IMR-90 (cell line): ENCODE measurements around the gene PLA2G1B.

Experiments
- CEBPB ChIP-seq: IDR thresholded peaks from 2 replicates; pipeline ENCODE4 v1.6.1; 2012; ENCODE audit warnings: low read depth, low read length, improper control_type of control experiment
- CHD1 ChIP-seq: IDR thresholded peaks from 2 replicates; pipeline ENCODE4 v1.6.1; 2012; ENCODE audit warnings: low read depth, low read length, improper control_type of control experiment
- CTCF ChIP-seq: conservative IDR thresholded peaks from 2 replicates; pipeline ENCODE4 v1.5.1; 2012; ENCODE audit warnings: mild to moderate bottlenecking, low read depth, low read length, improper control_type of control experiment
- ELK1 ChIP-seq: fragments of 150-350 bp; IDR thresholded peaks from 2 replicates; pipeline ENCODE4 v1.6.1; 2016; ENCODE audit warnings: low read depth, mild to moderate bottlenecking, low read length, moderate library complexity, borderline replicate concordance
- MAFK ChIP-seq: IDR thresholded peaks from 2 replicates; pipeline ENCODE4 v1.6.1; 2012; ENCODE audit warnings: low read depth, low read length, improper control_type of control experiment
- MAZ ChIP-seq: IDR thresholded peaks from 2 replicates; pipeline ENCODE4 v1.6.1; 2012; ENCODE audit warnings: low read depth, mild to moderate bottlenecking, low read length, improper control_type of control experiment, moderate library complexity, borderline replicate concordance
- POLR2A ChIP-seq: IDR thresholded peaks from 2 replicates; pipeline ENCODE4 v1.6.1; 2012; ENCODE audit warnings: mild to moderate bottlenecking, low read depth, low read length
- RAD21 ChIP-seq: IDR thresholded peaks from 2 replicates; pipeline ENCODE4 v1.6.1; 2012; ENCODE audit warnings: low read length, improper control_type of control experiment
- RCOR1 ChIP-seq: IDR thresholded peaks from 2 replicates; pipeline ENCODE4 v1.6.1; 2012; ENCODE audit warnings: mild to moderate bottlenecking, low read length, improper control_type of control experiment; ENCODE audit not compliant: insufficient replicate concordance
- SMC3 ChIP-seq: fragments of 150-350 bp; IDR thresholded peaks from 2 replicates; pipeline ENCODE4 v1.6.1; 2016; ENCODE audit warnings: low read depth, mild to moderate bottlenecking, antibody characterized with exemption, low read length, moderate library complexity

GRCh38 chr12:120292411-120292660 lies 35.2 kb downstream of the PLA2G1B start:
- no peak for TF ChIP-seq CTCF
- no peak for TF ChIP-seq SMC3
- no peak for TF ChIP-seq ELK1
- TF ChIP-seq CHD1: no peak
- no peak for TF ChIP-seq MAFK
- TF ChIP-seq MAZ: no peak
- TF ChIP-seq POLR2A: no peak
- no peak for TF ChIP-seq RAD21
- no peak for TF ChIP-seq RCOR1
- no peak for TF ChIP-seq CEBPB
